Neural cell (in vitro differentiated cells): ENCODE results near the gene SUSD2. TPM values are rescaled to one million over a fixed set of nuclear protein-coding genes. Genes with fewer than 3 reads are reported as not detected.

Experiments used
- H2AFZ ChIP-seq: fragments of 200-600, 300-800 bp; sonication (generic), shearing (Covaris generic); 2 replicates; pipeline ENCODE4 v1.6.0; 2014; ENCODE audit warnings: low read depth, mild to moderate bottlenecking, antibody characterized with exemption, low read length, moderate library complexity
- H3F3A ChIP-seq: fragments of 200-600 bp; shearing (Covaris generic); 2 replicates; pipeline ENCODE4 v1.6.1; 2016; ENCODE audit warnings: mild to moderate bottlenecking, moderate library complexity, mixed read lengths, antibody characterized with exemption, low read length; ENCODE audit not compliant: insufficient read depth, poor library complexity, severe bottlenecking
- H3K27ac ChIP-seq: fragments of 200-600, 300-800 bp; sonication (generic), shearing (Covaris generic); 2 replicates; pipeline ENCODE4 v1.5.1; 2014; ENCODE audit warnings: mild to moderate bottlenecking, low read length, moderate library complexity
- H3K27me3 ChIP-seq: fragments of 300-800, 200-600 bp; sonication (generic), shearing (Covaris generic); 2 replicates; pipeline ENCODE4 v1.6.0; 2014; ENCODE audit warnings: mild to moderate bottlenecking, low read depth, low read length, moderate library complexity; ENCODE audit not compliant: insufficient read depth
- H3K36me3 ChIP-seq: fragments of 300-800, 200-600 bp; sonication (generic), shearing (Covaris generic); 2 replicates; pipeline ENCODE4 v1.5.1; 2014; ENCODE audit warnings: mild to moderate bottlenecking, antibody characterized with exemption, low read length, moderate library complexity; ENCODE audit not compliant: insufficient read depth
- H3K4me2 ChIP-seq: fragments of 300-800, 200-600 bp; sonication (generic), shearing (Covaris generic); 2 replicates; pipeline ENCODE4 v1.6.0; 2014; ENCODE audit warnings: mild to moderate bottlenecking, low read length
- H3K4me3 ChIP-seq: fragments of 300-800, 200-600 bp; sonication (generic), shearing (Covaris generic); 2 replicates; pipeline ENCODE4 v1.5.1; 2014; ENCODE audit warnings: mild to moderate bottlenecking, low read length, moderate library complexity
- H3K79me2 ChIP-seq: fragments of 200-600 bp; shearing (Covaris generic); replicated peaks from 2 replicates; pipeline ENCODE4 v1.6.0; 2014; ENCODE audit warnings: mild to moderate bottlenecking, low read length, moderate library complexity; ENCODE audit not compliant: insufficient read depth
- H3K9ac ChIP-seq: fragments of 300-800, 200-600 bp; sonication (generic), shearing (Covaris generic); 2 replicates; pipeline ENCODE4 v1.6.1; 2016; ENCODE audit warnings: mild to moderate bottlenecking, low read length, mixed read lengths
- H3K9me2 ChIP-seq: fragments of 200-600 bp; shearing (Covaris generic); 2 replicates; pipeline ENCODE4 v1.6.1; 2016; ENCODE audit warnings: mild to moderate bottlenecking, low read length, mixed read lengths; ENCODE audit not compliant: insufficient read depth
- H3K9me3 ChIP-seq: fragments of 200-600, 300-800 bp; sonication (generic), shearing (Covaris generic); 2 replicates; pipeline ENCODE4 v1.6.1; 2016; ENCODE audit warnings: mild to moderate bottlenecking, mixed run types, low read length, moderate library complexity, mixed read lengths
- H4K20me1 ChIP-seq: fragments of 200-600 bp; shearing (Covaris generic); 2 replicates; pipeline ENCODE4 v1.6.1; 2016; ENCODE audit warnings: mild to moderate bottlenecking, mixed run types; ENCODE audit not compliant: insufficient read depth
- EP300 ChIP-seq: fragments of 450-650 bp; conservative IDR thresholded peaks from 2 replicates; pipeline ENCODE4 v1.6.1; 2014; ENCODE audit warnings: antibody characterized with exemption, mild to moderate bottlenecking, moderate library complexity; ENCODE audit not compliant: poor library complexity, severe bottlenecking
- EZH2 ChIP-seq: fragments of 200-600, 300-800 bp; shearing (Covaris generic), sonication (generic); IDR thresholded peaks from 2 replicates; pipeline ENCODE4 v1.6.1; 2014; ENCODE audit warnings: antibody characterized with exemption, low read length, borderline replicate concordance, mild to moderate bottlenecking; ENCODE audit not compliant: insufficient read depth, poor library complexity, severe bottlenecking
- MXI1 ChIP-seq: fragments of 450-650 bp; conservative IDR thresholded peaks from 2 replicates; pipeline ENCODE4 v1.6.1; 2014; ENCODE audit warnings: antibody characterized with exemption, mild to moderate bottlenecking; ENCODE audit not compliant: poor library complexity, severe bottlenecking
- POLR2AphosphoS5 ChIP-seq: IDR thresholded peaks from 2 replicates; pipeline ENCODE4 v1.6.1; 2012
- RAD21 ChIP-seq: fragments of 450-650 bp; conservative IDR thresholded peaks from 2 replicates; pipeline ENCODE4 v1.6.1; 2014; ENCODE audit warnings: antibody characterized with exemption, mild to moderate bottlenecking, moderate library complexity
- SMC3 ChIP-seq: fragments of 450-650 bp; conservative IDR thresholded peaks from 2 replicates; pipeline ENCODE4 v1.6.1; 2014; ENCODE audit warnings: antibody characterized with exemption, mild to moderate bottlenecking, moderate library complexity; ENCODE audit not compliant: poor library complexity
- TAF1 ChIP-seq: IDR thresholded peaks from 2 replicates; pipeline ENCODE4 v1.6.1; 2012; ENCODE audit warnings: low read depth
- polyA plus RNA-seq: library from polyadenylated mRNA; depleted of rRNA; stranded (reverse); fragments of >200 nt; gene quantifications from 2 replicates; pipeline ENCODE4 v1.2.3, GENCODE V29; 2014
- TF ChIP-seq, protein P1 (sequence below): IDR thresholded peaks from 2 replicates; pipeline ENCODE4 v1.6.1; 2012; ENCODE audit warnings: borderline replicate concordance
- TF ChIP-seq, protein P2 (sequence below): fragments of 450-650 bp; IDR thresholded peaks from 2 replicates; pipeline ENCODE4 v1.5.1; 2014; ENCODE audit warnings: antibody characterized with exemption, mild to moderate bottlenecking, moderate library complexity; ENCODE audit not compliant: poor library complexity, severe bottlenecking

Gene SUSD2
- polyA plus RNA-seq, 1 donor from 2014 or later, result 0.20 TPM

DNA sequence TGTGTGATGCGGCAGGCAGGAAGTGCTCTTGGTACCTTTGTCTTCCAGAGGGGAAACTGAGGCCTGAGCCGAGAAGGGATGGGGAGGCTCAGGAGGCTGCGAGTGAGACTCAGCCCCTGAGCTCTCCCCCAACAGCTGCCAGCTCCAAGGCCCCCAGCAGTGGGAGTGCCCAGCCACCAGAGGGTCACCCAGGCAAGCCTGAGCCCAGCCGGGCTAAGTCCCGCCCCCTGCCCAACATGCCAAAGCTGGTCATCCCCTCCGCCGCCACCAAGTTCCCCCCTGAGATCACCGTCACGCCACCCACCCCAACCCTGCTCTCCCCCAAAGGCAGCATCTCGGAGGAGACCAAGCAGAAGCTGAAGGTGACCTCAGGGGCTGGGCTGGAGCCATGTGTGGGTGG lies 3.8 kb upstream of the SUSD2 start:
- Histone ChIP-seq H3F3A (no peaks in the 10 kb centered on the region), H3K36me3 (peaks cover under 1% of the 10 kb centered on the region), H2AFZ (no peak overlapping the region), H3K27ac (no peak overlapping the region), H3K9me3 (no peaks in the 10 kb centered on the region), H3K9ac (no peak overlapping the region), H3K79me2 (no peaks in the 10 kb centered on the region), H3K9me2 (no peaks in the 10 kb centered on the region), H3K27me3 (no peaks in the 10 kb centered on the region), H3K4me3 (no peak overlapping the region), H3K4me2 (no peak overlapping the region), H4K20me1 (no peaks in the 10 kb centered on the region)
- TF ChIP-seq, protein P1, sequence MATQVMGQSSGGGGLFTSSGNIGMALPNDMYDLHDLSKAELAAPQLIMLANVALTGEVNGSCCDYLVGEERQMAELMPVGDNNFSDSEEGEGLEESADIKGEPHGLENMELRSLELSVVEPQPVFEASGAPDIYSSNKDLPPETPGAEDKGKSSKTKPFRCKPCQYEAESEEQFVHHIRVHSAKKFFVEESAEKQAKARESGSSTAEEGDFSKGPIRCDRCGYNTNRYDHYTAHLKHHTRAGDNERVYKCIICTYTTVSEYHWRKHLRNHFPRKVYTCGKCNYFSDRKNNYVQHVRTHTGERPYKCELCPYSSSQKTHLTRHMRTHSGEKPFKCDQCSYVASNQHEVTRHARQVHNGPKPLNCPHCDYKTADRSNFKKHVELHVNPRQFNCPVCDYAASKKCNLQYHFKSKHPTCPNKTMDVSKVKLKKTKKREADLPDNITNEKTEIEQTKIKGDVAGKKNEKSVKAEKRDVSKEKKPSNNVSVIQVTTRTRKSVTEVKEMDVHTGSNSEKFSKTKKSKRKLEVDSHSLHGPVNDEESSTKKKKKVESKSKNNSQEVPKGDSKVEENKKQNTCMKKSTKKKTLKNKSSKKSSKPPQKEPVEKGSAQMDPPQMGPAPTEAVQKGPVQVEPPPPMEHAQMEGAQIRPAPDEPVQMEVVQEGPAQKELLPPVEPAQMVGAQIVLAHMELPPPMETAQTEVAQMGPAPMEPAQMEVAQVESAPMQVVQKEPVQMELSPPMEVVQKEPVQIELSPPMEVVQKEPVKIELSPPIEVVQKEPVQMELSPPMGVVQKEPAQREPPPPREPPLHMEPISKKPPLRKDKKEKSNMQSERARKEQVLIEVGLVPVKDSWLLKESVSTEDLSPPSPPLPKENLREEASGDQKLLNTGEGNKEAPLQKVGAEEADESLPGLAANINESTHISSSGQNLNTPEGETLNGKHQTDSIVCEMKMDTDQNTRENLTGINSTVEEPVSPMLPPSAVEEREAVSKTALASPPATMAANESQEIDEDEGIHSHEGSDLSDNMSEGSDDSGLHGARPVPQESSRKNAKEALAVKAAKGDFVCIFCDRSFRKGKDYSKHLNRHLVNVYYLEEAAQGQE, result no peak
- TF ChIP-seq, protein P2, sequence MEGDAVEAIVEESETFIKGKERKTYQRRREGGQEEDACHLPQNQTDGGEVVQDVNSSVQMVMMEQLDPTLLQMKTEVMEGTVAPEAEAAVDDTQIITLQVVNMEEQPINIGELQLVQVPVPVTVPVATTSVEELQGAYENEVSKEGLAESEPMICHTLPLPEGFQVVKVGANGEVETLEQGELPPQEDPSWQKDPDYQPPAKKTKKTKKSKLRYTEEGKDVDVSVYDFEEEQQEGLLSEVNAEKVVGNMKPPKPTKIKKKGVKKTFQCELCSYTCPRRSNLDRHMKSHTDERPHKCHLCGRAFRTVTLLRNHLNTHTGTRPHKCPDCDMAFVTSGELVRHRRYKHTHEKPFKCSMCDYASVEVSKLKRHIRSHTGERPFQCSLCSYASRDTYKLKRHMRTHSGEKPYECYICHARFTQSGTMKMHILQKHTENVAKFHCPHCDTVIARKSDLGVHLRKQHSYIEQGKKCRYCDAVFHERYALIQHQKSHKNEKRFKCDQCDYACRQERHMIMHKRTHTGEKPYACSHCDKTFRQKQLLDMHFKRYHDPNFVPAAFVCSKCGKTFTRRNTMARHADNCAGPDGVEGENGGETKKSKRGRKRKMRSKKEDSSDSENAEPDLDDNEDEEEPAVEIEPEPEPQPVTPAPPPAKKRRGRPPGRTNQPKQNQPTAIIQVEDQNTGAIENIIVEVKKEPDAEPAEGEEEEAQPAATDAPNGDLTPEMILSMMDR, result no peak
- no peak for TF ChIP-seq POLR2AphosphoS5
- no peak for TF ChIP-seq SMC3
- no peak for TF ChIP-seq TAF1
- no peak for TF ChIP-seq EZH2
- TF ChIP-seq EP300, result no peak
- TF ChIP-seq RAD21, result no peak
- no peak for TF ChIP-seq MXI1

DNA sequence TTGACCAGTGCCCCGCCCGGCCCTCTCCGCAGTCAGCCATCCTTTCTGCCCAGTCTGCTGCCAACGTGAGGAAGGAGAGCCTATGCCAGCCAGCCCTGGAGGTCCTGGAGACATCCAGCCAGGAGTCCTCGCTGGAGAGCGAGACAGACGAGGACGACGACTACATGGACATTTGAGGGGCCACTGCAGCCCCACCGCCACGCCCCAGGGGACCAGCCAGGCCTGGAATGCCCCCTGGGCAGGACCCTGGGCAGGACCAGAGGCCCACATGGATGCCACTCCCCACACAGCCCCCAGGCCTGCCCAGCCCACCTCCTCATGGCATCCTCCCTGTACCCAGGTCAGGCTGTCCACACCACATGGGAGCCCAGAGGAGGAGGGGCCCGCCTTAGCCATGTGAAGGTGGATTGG lies 3.3 kb upstream of the SUSD2 start:
- Histone ChIP-seq H3K9me3 (no peaks in the 10 kb centered on the region), H3K9ac (no peak overlapping the region), H4K20me1 (no peaks in the 10 kb centered on the region), H3K27me3 (no peaks in the 10 kb centered on the region), H3K36me3 (no peaks in the 10 kb centered on the region), H3K9me2 (no peaks in the 10 kb centered on the region), H3F3A (no peaks in the 10 kb centered on the region), H3K79me2 (no peaks in the 10 kb centered on the region), H3K4me3 (no peak overlapping the region), H3K27ac (no peak overlapping the region), H3K4me2 (no peak overlapping the region), H2AFZ (no peak overlapping the region)
- no peak for TF ChIP-seq TAF1
- TF ChIP-seq SMC3, result no peak
- TF ChIP-seq EP300, result no peak
- no peak for TF ChIP-seq MXI1
- TF ChIP-seq EZH2, result no peak
- TF ChIP-seq, protein P2, result no peak
